Medulla oblongata (tissue), 1 donor: ENCODE measurements around the gene BACH2.
"Not testable (repeated sequence)": the region's sequence is repeated elsewhere in the genome, so short reads cannot be mapped to it uniquely, and the experiment has no call there.

Source experiments
- DNase-seq: peaks from one replicate; pipeline ENCODE4 v3.0.0-alpha.2; 2015; ENCODE audit errors: extremely low spot score

The BACH2 gene

DNA sequence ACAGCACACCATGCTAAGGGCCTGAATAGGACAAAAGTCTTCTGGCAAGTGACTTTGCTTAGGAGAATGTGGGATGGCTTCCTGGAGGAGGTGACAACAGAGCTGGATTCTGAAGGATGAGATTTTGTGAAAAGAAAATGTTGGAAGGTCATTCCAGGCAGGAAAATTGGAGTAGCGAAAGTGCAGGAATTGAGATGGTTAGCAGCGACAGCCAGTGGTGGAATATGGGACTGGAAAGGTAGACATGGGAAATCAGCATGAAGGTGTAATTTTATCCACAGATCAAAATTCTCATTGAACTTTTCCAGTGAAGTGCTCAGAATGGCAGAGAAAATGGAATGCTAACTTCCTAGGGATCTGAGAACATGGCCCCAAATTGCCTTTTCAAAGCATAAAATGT lies 5.7 kb upstream of the BACH2 start:
- DNase-seq: no peak

DNA sequence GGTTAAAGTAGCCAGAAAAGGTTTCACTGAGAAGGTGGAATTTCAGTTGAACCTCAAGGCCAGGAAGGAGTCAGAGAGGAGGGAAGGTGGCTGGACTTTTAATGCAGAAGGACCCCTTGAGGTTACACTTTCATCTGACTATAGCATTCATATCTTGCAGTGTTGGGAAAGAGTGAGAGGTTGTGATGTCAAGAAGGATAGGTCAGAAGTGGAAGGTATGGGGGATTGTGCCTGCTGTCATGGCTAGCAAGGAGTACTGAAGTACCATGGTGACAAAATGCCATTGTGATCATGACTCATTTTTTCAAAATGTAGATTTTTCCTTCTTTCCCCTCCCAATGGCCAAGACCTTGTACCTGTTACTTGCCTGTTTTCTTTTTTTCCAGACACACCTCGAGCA lies 5.2 kb upstream of the BACH2 start:
- DNase-seq: no peak

DNA sequence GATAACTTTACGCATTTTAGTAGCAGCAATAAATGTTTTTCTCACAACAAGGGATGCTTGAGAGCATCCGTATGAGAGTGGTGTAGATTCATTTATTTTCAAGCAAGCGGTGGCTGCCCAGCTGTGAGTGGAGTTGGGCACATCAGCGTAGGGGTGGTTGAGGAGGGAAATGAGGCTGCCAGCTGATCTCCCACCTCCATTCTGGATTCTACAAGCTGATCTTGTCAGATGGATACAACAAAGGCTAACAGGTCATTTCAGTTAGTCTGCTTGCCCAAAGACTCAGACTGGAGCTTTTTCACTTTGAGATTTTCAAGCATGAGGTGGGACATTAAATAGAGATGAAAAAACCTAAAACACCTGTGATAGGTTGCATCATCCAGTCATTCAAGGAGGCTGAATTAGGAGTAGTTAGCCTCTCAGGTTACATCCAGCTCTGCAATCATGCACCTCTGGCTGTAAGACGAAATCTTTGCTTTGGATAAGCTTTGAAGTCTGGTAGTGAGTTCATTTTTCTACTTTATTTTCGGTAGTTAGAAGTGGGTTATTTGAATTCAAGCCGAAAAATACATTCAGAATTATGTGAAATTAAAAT lies 1.9 kb upstream of the BACH2 start:
- DNase-seq: no peak

DNA sequence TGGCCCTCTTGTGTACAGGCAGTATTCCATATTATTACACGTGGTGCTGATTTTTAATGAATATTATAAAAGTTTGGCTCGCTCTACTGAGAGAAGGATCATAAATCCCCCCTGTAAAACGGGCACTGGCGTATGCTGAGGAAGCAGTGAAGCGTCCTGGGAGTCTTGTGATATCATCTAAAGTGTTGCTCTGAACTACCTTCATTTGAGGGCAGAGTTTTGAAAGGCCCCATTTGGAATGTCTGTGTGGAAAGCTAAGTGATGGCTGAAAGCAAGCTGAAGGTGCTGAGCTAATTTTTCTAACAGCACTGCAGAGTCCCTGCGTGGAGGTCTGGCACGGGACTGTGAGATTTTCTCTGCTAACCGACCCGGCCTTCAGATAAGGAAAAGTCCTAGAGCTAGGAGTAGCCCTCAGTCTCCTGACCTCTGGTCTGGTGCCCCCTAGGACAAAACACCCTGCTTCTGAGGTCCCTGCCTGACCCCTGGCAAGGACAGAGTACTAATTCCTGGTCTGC lies 1.3 kb upstream of the BACH2 start:
- no peak for DNase-seq

DNA sequence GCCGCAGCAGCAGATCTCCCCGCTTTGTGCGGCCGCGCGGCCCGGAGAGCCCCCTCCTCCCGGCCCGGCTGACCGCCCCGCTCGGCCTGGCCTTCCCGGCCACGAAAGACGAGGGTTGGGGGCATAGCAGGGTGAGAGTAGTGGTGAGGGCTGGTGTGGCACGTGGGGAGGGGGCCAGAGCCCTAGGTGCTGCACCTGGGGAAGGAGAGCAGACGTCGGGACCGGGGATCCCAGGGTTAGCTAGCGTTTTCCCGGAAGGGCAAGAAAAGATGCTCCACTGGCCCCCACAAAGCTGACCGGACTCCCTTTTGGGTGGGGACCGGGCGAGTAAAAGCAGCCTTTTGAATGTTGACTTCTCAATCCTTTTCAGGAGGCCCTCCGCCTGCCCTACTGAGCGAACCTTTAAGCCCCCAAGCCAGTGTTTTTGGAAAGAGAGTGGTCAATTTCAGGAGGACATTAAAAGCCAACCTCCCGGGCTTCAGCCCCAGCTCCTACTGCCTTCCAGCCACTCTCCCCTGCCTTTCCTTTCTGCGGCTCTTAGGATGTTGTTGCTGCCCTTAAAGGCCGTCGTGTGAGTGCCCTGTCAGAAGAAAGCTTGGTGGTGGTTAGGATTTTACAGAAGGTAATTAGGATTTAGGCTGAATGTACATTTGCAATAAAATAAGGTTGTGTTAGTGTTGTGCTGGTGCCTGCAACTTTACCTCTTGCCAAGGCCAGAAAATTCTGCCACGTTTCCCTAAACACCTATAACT lies 648 bp upstream of the BACH2 start:
- peak; percentile 41 for DNase-seq

DNA sequence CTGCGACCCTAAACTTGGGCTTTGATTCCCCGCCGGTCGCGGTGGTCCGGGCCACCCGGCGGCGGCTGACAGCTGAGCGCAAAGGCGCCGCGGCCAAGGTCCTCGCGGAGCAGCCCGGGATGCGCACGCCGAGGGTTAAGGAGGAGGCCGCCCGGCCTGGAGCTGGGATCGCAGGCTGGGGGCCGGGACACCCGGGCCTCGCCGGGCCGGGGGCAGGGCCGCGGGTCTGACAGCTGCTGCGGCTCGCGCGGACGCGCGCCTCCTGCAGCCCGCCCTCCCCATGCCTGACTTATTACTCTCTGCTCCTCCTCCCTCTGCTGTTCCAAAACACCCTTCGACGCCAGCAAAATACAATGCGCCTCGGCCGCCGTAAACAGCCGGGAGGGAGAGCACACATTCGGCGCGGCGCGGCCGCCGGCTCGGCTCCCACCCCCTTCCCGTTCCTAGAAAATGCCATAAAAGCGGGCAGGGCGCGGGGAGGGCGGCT lies 746 bp downstream of the BACH2 start:
- peak; percentile 73 for DNase-seq

DNA sequence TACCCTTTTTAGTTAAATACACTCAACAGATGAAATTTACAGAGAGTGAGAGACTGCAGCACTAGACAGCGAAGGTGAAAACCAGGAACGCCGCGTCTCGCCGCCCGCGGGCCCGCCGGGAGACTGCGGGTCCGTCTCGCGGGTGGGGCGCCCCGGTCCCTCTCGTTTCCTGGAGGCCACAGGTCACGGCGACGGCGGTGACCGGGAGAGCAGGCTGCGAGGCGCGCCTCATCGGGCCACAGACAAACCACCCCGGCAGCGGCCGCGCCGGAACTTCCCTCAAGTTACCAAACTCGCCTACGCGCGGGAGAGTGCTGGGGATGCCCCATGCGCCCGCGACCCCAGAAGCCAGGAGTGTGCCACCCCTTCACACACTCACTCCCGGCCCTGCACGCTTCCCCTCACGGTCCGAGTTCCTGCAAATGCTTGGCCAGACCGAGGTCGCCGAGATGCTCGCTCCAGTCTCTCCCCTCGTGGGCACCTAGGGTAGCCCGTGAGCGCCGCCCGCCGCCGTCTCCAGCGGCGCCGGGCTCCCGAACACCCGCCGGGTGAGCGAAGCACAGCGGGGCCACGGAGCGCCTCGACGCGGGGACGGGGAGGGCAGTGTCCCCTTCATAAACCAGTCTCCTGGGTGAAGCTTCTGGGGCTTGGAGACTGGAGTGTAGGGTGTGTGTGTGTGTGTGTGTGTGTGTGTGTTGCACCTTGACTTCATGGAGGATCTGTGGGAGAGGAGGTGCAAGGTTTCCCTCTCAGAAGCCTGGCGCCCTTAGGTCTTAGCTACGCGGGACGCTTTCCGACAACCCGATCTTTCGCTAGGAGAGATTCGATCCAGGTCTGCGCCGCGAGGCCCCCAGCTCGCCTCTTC lies 1.4 kb downstream of the BACH2 start:
- peak; percentile 69 for DNase-seq

DNA sequence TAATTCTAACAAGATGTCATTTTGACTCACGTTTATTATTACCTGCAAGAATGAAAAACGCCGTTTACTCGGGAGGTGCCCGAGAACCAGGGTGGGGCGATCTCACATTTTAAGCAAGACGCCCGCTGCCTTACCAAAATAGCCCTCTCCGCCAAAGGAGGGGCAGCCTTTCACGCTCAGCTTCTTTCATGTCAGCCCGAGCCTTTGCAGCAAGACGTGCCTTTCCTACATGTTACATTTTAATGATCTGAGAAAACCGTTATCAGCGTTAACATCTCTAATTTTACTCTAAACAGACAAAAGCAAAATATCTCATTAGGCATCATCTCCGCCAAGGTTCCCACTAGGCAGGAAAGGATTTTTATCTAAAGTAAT lies 2.0 kb downstream of the BACH2 start:
- DNase-seq: no peak

DNA sequence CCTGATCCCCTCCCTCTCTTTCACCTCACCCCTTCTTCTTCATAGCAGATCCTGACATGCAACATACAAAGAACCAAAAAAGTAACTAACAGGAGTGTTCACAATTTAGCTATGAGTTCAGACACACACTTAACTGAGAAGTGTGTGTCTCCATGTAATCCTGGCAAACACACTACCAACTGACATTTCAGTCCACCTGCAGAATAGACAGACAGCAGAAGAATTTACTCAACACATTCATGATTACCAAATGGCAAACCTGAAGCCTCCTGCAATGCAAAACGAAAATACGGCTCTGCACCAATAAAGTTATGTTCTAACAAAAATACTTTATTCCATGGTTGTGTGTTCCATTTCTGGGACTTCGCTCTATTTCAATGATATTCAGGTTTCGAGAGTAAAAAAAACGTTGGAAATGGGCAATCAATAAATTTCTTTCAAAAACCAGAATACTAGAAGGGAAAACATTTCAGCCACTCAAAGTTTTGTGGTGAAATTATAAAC lies 2.6 kb downstream of the BACH2 start:
- no peak for DNase-seq

DNA sequence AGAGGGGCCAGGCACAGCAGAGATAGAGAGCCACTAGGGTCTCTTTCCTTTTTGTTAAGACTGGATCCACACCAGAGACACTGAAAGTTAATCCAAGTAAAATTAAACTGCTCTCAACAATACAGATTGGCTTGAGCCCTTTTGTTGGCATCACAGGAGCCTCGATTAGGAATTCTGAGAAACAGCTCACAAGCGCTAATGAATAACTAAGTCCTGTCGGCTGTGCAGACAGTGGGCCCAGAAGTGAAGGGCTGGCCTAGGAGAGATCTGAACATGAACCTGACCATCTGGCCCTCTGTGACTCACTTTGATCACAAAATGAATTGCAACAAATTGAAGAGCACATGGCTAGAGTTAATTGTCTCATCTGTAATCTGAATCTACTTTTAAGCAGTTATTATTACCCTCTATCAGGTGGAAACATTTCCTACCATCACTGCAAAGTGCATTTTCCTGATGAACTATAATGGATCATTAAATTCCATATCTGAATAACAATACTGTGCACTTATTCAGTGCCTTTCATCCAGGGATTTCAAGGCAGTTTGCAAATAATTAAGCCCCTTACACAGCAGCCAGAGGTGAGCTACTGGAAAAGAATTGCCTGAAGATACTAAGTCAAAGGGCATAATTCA lies 3.2 kb downstream of the BACH2 start:
- no peak for DNase-seq

DNA sequence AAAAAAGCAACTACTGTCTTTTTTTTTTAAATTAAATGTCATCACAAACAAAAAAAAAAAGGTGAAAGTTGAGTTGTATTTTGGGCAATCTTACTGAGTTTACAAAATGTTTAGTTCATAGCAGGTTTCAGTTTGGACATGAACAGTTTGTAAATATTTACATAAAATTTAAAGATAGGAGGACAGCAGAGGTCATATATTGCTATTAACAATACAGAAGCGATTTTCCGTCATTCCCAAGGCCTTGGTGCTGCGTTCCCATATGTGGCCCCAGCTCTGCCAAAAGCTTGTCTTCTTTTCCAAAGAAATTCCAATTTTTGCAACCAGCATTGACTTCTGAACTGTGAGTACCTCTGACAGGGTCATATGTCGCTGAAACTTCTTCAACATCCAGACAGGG lies 5.1 kb downstream of the BACH2 start:
- no peak for DNase-seq

DNA sequence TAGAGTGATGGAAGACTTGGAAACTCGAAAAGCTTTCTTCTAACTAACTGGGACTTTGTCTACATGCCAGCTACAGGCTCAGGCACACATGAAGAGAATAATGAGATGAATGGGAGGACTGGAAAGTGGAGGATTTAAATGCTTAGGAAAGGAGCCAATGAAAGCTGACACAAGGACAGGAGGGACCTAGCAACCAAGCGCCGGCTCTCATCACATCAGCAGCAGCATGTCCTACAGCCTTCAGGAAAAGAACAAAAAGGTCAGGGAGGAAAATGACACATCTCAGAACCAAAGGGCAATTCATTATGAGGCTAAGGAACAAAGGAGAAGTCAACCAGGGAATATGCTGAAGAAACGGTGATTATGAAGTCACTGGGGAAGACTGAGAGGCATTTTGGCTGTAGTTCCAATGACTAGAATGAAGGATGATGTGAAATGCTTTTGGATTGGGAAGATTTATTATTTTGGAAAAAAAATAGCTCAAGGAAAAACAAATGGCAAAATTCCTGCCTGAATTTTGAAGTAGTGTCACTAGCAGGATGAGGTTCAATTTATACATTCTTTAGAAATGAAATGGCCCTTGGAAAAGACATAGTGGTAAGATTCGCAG lies 5.7 kb downstream of the BACH2 start:
- DNase-seq: no peak

DNA sequence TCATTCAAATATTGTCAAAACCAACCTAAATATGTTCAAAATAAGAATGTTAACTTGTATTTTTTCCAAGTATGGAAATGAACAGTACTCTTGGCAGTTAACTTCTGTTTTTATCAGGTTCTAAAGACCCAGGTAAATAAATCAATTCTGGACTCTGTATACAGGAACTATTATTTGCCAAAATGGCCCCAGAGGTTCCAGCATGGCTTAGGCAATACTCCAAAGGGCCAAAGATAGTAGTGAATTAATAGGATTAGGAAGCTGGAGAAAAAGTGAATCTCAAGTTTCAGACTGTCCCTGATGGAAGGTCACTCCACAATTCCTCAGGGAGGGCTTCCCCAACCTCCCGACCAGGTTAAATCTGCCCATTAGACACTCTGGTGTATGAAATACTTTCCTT lies 6.7 kb downstream of the BACH2 start:
- DNase-seq: no peak

DNA sequence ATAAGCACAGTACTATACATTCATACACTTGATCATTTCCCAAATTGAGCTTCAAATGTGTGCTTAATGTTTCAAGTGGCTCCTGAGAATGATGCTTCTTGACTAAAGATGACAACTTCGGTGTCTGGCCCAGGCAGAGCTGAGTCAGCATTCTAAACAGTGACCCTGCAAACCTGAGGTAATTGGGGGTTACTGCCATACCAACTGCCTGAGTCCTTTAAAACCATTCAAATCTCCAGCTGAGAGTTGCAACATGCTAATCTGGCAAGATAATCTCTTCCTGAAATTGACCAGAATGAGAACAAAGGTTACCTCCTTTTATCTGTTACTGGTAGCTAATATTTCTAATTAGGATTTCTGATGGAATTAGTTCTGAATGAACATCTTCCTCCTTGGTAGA lies 8.2 kb downstream of the BACH2 start:
- no peak for DNase-seq

DNA sequence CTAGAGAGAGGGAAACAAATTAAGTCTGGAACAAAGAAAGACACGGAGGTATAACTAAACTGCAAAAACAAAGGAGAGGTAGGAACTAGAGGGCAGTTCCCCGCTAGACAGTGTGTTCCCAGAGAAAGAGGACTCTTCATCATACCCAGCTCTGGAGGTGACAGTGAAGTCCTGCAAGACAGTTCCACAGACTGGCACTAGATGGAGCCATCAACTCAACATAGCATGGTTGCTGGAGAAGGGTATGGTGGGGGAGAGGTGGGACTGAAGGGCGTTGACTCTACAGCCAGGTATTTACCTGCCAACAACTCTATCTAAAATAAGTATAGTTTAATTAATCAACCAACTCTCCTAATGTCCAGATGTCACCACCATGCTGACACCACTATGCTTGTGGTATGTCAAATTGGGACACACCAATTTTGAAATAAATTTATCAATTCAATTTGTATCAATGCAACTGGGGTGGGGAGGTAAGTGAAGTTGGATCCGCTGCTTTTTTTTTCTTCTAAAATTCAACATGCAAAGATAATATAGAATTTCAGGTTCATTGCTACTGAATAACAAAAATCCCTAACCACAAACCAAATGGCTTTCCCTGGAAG lies 9.7 kb downstream of the BACH2 start:
- DNase-seq: no peak

DNA sequence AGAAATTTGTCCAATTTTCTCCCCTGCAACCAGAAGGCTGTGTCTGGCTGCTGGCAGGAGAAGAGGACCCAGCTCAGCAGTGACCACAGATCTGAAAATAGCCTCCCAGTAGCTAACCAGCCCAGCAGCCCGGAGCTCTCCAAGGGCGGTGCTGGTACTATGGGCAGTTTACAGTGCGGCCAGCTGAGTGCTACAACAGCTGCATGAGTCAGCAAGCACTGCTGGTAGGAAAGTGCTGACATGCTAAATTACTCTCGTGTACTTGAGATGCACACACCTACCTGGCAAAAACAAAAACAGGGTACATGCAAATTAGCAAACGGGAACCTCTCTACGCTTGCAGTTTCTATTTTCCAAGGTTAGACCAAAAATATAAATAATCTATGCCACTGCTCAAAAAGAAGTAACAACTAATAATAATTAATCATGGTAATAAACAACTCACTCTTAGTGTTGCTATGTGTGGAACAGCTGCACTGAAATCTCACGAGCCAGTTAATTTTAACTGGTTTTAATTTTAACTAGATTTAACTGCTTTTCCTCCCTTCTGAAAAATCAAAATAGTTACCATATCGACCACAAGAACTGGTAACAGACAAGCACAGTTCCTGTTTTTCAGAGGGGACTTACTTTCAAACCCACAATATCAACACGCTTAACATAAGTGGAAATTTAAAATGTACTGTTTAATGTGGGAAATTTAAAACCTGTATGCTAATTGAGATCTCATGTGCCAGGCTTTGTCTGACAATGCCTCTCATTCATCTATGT lies 10.8 kb downstream of the BACH2 start:
- peak; percentile 95 for DNase-seq

DNA sequence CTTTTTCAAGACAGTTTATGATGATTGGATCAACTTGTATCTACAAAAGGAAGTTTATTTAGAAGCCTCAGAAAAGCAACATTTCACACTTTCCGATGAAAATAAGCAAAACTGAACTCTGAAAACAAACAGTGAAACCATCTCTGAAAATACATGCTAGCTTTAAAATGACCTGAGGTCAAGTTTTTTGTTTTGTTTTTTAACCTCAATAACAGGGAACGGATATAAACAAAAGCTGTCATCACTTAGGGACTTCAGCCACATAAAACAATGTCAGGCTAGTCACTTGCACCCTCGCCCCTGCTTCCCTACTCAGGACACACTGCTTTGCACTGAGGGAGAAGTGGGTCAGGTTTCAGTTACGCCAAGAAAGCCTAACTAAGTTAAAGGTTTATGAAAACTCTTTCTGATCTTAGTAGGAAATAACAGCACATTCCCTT lies 11.6 kb downstream of the BACH2 start:
- DNase-seq: peak; percentile 45

DNA sequence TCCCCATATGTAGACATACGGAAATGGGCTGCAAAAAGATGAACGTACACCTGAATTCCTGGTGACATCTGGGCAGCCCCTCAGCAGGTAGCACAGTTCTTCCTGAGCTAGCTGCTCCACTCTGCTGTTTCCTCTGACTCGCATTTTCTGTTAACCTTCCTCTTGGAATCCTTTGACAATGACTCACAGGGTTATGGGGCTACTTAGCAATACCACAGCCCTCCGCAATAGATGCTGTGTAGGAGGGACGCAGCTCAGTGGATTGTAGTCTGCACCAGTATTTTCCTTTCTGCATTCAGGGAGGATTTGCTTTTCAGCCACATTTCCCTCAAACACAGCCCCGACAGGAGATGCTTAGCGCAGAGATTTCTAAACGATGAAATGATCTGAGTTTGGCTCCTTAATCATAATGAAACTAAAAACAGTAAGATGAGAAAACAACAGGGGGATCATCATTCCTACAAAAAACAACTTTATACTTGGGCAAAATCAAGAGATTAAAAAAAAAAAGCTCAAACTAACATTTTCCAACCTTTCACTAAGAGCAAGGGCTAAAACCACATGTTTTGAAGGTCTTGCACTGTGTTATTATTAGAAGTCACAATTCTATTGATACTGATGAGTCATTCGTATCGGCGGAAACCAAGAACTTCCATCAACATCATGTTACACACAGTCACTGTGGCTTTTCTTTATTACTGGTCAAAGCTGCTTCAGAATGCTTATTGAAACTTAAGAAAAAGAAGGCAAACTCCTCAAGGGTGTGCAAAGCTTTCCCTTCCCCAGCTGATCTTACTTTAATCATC lies 12.2 kb downstream of the BACH2 start:
- peak; percentile 29 for DNase-seq

DNA sequence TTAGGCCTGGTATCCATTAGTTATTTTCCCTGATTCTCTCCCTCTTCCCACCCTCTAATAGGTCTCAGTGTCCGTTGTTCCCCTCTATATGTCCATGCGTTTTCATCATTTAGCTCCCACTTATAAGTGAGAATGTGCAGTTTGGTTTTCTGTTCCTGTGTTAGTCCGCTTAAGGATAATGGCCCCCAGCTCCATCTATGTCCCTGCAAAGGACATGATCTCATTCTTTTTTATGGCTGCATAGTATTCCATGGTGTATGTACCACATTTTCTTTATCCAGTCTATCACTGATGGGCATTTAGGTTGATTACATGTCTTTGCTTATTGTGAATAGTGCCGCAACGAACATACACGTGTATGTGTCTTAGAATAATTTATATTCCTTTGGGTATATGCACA lies 14.4 kb downstream of the BACH2 start:
- DNase-seq: not testable (repeated sequence)
